Medulla oblongata (tissue), 1 donor: Measurements from ENCODE around the gene FAAH.
"Not testable (repeated sequence)": the region's sequence is repeated elsewhere in the genome, so short reads cannot be mapped to it uniquely, and the experiment has no call there.

Source experiments
- DNase-seq: peaks from one replicate; pipeline ENCODE4 v3.0.0-alpha.2; 2015; ENCODE audit errors: extremely low spot score

FAAH gene

DNA sequence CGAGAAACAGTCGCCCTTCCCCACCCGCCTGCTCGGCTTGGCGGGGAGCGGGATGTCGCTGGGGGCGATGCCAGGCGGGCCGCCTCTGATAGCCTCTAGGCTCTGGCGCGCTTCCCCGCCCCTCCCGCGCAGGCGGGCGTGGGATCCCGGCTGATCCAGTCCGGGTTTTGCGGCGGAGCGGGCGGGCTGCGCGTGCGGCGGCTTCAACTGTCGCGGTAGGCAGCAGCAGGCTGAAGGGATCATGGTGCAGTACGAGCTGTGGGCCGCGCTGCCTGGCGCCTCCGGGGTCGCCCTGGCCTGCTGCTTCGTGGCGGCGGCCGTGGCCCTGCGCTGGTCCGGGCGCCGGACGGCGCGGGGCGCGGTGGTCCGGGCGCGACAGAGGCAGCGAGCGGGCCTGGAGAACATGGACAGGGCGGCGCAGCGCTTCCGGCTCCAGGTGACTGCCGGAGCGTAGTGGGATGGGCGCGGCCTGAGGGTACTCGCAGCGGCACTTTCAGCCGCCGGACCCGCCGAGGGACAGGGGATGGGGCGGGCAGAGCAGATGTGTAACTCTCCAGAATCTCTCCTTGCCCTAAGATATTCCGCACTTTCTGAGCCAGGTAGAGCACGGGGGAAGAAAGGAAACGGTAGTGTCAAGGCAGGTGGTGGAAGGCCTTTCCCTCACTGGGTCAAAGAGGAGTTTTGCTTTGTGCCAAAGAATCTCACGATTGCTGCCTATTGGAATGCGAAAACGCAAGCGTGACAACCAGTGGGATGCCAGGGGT lies at the start of gene FAAH:
Gene FAAH, plus strand, starts transcription at position 210 of the 764 bp plus-strand sequence. Its CDS starts 32 bp downstream, at position 242.
- DNase-seq, result peak; percentile 57

DNA sequence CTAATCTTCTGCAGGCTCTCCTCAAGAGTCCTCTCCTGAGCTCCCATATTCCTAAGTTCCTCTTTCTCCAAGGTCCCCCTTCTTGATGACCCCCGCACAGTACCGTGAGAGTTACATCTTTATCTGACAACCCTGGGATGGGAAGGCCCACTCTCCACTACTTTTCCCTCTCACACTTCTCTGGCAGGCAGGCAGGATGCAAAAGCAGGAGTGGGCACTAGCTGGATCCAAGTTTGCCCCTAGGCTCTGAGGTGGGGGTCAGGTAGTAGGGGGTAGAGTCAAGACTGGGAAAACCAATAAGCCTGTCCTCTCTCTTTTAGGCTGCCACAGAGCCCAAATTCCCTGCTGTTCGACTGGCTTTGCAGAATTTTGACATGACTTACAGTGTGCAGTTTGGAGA lies 49.6 kb upstream of the FAAH start:
- DNase-seq, result no peak

- DNase-seq, result no peak
These were observed 48.8 kb upstream of the FAAH start for GRCh38 chr1:46345281-46345680.

DNA sequence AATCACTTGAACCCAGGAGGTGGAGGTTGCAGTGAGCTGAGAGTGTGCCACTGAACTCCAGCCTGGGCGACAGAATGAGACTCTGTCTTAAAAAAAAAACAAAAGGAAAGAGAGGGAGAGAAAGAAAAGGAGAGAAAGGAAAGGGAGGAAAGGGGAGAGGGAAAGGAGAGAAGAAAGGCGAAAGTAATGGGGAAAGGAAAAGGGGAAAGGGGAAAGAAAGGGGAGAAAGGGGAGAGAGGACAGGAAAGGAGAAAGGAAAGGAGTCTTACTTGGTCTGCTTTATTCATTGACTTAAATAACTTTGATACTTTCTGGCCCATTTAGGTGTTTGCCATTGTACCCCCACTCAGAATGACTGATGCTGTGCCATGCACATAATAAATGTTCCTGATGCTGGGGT lies 41.8 kb upstream of the FAAH start:
- DNase-seq, result no peak

DNA sequence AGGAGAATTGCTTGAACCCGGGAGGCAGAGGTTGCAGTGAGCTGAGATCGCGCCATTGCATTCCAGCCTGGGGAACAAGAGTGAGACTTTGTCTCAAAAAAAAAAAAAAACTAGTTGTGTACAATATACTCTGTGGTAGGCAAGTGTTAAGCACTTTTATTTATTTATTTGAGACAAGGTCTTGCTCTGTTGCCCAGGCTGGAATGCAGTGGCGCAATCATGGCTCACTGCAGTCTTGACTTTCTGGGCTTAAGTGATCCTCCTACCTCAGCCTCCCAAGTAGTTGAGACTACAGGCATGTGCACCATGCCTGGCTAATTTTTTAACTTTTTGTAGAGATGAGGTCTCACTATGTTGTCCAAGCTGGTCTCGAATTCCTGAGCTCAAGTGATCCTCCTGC lies 38.2 kb upstream of the FAAH start:
- DNase-seq, result not testable (repeated sequence)

DNA sequence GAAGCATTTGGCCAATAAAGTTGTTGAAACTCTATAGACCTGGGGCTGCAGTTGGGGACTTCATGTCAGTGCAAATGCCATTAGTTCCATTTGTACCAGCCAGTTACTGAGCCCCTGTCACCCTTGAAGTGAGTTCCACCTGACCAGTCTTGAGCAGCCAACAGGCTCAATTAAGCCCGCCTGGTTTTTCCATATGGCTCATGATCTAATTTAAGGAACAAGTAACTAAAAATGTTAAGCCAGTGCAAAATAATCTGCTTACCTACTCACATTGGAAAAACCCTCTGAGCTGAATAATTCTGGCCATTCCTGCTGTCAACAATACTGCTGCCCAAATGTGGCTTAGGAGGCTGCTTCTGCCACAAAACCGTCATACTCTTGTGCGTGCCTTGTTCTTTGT lies 32.0 kb upstream of the FAAH start:
- DNase-seq, result no peak

DNA sequence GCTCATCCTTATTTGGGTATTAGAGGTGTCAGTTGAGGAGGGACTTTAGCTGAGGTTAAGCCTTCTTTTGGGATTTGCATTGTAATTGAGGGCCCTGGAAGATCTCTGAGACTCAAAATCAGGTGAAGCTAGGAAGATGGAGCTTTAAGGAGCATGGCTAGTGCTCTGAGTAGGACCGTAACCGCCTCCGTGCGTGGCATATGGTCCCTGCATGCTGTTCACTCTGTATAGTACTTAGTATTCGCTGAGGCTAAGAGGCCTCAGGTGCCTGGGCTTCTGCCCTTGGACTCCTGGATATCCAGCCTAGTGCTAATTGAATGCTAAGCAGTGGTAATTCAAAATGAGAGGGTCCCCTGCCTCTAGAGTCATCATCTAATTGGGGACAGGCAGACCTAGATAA lies 31.0 kb upstream of the FAAH start:
- no peak for DNase-seq

GRCh38 chr1:46364612-46365011 lies 29.5 kb upstream of the FAAH start:
- DNase-seq, result no peak

DNA sequence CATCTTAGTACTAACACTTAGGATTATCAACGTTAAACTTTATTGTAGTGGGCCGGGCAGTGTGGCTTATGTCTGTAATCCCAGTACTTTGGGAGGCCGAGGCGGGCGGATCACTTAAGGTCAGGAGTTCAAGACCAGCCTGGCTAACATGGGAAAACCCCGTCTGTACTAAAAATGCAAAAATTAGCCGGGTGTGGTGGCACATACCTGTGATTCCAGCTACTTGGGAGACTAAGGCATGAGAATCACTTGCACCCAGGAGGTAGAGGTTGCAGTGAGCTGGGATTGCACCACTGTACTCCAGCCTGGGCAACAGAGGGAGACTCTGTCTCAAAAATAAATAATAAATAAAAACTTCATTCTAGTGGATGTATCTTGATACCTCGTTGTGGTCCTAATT lies 28.3 kb upstream of the FAAH start:
- DNase-seq, result not testable (repeated sequence)

DNA sequence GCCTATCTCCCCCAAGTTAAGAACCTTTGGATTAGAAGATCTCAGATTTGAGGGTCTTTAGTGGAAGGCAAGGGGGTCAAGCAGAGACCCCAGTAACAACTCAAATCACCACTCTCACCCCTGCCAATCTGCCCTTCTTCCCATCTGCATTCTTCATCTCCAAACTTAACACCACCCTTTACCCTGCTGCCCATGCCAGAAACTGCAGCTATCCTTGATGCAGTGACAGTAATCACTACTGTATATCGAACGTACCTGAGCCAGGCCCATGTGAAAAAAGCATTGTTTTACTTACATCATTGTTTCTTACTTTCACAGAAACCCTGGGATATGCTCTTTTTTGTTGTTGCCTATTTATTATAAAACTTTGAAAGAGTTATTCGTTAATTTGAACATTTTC lies 27.0 kb upstream of the FAAH start:
- no peak for DNase-seq

DNA sequence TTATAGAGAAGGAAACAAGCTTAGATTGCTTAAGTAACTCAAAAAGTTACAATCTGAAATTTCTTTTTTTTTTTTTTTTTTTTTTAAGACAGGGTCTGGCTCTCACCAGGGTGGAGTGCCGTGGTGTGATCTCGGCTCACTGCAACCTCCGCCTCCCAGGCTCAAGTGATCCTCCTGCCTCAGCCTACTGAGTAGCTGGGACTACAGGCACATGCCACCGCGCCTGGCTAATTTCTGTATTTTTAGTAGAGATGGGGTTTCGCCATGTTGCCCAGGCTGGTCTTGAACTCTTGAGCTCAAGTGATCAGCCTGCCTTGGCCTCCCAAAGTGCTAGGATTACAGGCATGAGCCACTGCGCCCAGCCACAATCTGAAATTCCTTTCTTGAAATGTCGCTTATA lies 26.4 kb upstream of the FAAH start:
- DNase-seq, result not testable (repeated sequence)

DNA sequence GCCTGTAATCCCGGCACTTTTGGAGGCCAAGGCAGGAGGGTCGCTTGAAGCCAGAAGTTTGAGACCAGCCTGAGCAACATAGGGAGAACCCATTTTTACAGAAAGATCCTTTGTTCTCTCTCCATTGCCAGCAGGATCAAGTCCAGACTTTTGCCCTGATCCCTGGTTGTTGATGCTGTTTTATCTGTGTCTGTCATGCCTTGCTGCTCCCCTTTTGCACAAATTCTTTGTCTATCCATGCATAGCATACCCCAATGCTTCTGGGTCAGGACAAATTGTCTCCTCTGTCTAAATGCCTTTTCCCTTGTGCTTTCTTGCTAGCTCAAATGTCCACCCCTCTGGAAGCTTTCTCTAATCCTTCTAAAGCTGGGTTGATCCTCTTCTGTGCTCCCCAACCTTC lies 25.3 kb upstream of the FAAH start:
- no peak for DNase-seq

- DNase-seq, result no peak
These were observed 24.4 kb upstream of the FAAH start for GRCh38 chr1:46369542-46370213.

- DNase-seq, result no peak
These were observed 23.9 kb upstream of the FAAH start for GRCh38 chr1:46370214-46370633.

DNA sequence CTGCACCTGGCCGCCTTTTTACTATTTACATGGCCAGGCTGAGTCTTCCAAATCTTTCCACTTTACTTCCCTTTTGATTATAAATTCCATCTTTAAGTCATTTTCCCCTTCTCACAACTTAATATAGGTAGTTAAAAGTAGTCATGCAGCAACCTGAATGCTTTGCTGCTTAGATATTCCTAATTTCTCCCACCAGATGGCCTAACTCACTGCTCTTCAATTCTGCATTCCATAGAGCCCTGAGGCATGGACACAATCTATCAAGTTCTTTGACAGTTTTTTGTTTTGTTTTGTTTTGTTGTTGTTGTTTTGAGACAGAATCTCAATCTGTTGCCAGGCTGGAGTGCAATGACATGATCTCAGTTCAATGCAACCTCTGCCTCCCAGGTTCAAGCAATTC lies 21.7 kb upstream of the FAAH start:
- no peak for DNase-seq

DNA sequence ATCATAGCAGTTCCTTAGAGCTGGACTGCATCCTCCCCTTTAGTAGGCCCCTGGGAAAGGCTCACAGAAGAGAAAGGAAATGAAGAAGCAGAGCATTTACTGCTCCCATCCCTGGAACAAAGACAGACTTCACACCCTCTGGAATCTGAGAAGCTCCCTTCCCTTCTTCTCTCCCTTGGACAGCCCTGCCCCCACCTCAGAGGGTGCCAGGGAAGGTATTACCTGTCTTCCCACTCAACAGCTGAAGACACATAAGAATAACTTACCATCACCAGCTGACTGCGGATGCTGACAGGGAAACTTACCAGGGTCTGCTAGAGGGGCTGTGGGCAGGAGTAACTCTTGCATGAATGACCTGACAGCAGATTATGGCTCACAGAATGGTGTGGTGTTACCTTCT lies 14.1 kb upstream of the FAAH start:
- no peak for DNase-seq

DNA sequence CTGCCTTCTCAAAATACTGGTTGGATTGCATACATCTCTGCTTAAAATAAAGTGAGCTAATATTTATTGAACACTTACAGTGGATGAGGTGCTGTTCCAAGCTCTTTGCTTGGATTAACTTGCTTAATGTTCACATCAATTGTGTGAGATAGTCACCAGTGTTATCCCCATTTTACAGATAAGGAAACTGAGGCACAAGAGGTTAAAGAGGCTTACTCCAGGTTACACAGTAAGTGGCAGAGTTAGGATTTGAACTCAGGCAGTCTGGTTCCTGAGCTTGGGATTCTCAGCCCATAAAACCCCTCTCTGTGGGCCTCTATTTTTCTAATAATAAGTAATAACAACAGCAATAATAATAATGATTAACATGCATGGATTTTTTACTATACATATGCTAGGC lies 13.6 kb upstream of the FAAH start:
- DNase-seq, result no peak

GRCh38 chr1:46393510-46393909 lies 607 bp upstream of the FAAH start:
- no peak for DNase-seq

DNA sequence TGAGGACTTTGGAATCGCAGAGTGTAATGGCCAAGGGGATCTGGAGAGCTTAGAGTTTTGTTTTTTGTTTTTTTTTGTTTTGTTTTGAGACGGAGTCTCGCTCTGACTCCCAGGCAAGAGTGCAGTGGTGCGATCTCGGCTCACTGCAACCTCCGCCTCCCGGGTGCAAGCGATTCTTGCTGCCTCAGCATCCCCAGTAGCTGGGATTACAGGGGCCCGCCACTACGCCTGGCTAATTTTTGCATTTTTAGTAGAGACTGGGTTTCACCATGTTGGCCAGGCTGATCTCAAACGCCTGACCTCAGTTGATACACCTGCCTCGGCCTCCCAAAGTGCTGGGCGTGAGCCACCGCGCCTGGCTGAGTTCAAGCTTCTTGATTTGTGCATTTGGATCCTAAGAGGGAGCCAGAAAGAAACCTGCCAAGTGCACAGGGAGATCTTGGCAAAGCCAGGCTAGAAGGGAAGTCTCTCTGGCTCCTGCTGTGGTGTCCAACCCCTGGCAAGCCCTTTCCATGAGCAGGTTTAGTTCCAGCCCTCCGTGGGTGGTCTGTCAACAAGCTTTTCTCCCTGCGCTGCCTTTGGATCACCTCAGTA lies 852 bp downstream of the FAAH start:
- DNase-seq, result peak; percentile 52

DNA sequence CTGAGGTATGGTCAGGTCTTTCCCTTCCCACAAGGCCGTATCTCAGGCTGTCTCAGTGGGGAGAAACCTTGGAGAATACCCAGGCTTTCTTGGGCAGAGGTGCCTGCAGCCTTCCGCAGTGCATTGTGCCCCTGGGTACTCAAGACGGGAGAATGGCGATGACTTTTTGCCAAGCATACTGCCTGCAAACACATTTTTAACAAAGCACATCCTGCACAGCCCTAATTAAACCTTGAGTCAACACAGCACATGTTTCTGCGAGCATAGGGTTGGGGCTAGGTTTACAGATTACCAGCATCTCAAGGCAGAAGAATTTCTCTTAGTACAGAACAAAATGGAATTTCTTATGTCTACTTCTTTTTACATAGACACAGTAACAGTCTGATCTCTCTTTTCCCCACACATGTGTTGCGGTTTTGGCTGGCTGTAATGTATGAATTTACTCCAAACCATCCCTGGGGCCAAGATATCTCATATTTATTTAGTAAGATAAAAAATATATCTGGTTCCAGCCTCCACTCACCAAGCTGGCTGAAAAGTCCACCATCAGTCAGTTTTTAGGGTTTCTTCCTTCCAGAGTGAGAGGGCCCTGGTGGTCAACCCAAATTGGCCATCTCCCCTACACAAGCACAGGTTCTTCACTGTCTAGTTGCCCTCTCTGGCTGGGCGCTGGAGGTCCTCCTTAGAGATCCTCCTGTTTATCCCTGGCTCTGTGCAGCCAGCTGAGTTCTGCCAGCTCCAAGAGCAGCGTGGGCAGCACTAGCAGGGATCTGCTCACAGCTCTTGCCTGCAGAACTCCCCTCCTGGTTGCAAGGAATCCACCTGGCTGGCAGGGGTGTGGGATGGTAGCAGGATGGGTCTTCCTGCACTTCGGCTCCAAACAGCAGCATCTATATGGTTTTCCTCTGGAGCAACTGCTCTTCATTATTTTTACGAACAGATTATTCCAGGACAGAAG lies 2.6 kb downstream of the FAAH start:
- no peak for DNase-seq

- DNase-seq, result no peak
These were observed 5.2 kb downstream of the FAAH start for GRCh38 chr1:46399307-46399706.

GRCh38 chr1:46400421-46400820 lies 6.3 kb downstream of the FAAH start:
- DNase-seq, result no peak
